Activated CD4-positive, alpha-beta T cell treated with anti-CD3 and anti-CD28 coated beads, Interleukin-2, Interleukin-4, amounts not matched to agents 100 ng/mL and 50 ng/mL, durations not matched to agents 16 hours and 8 hours (primary cell): ENCODE measurements around the gene SLC6A17.

Experiments
- DNase-seq: peaks from one replicate; pipeline ENCODE4 v3.0.0-alpha.2; 2020; ENCODE audit warnings: low spot score

SLC6A17 gene

GRCh38 chr1:110205156-110205555 lies 54.9 kb downstream of the SLC6A17 start:
- DNase-seq: no peak

GRCh38 chr1:110205591-110206155 lies 55.4 kb downstream of the SLC6A17 start:
- no peak for DNase-seq

- no peak for DNase-seq
Measured at GRCh38 chr1:110206261-110206920, 56.1 kb downstream of the SLC6A17 start.

DNA sequence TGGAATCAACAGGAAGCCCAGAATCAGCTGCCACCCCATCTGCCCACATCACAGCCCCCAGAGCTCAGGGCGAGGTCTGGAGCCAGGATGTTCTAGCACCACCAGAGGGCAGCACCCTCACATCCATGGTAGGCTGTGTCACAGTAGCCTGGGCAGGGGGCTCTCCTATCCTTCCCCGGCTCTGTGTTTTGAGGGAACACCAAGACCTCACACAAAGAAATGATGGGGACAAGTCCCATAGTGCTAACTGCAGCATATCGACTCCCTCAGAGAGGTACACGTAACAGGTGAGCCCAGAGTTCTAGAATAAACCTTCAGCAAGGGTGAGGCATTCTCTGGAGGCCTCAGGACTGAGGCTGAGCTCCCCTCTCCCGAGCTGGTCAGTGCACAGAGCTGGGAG lies 57.5 kb downstream of the SLC6A17 start:
- DNase-seq: peak; percentile 75

DNA sequence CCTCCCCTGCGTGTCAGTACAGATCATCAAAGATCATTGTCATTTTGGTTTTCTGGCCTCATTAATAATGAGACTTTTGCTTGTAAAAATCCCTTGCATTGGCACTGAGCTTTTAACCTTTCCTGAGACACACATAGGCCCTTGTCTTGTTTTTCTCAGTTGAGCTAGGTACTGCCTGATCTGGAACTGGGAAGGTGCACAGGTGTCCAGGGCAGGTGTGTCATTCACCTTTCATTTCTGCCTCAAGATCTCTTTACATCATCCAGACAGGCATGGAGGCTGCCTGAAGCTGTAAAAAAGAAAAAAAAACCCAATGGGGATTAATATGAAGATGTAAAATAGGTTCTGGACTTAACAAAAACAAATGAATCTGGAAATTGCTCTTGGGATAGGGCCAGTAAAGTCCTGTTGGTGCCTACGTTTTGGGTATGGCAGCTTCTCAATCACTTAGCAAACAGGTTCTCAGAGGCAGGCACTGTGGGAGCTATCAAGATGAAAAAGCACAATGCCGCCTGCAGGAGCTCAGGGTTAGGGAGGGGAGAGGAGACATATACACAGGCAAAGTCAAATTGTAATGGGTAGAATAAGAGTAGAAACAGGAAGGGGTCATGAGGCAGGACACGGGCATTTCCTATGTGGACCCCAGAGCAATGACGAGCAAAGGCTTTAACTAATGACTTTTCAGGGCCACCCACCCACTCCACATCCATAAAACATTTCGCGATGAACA lies 58.8 kb downstream of the SLC6A17 start:
- DNase-seq: no peak

DNA sequence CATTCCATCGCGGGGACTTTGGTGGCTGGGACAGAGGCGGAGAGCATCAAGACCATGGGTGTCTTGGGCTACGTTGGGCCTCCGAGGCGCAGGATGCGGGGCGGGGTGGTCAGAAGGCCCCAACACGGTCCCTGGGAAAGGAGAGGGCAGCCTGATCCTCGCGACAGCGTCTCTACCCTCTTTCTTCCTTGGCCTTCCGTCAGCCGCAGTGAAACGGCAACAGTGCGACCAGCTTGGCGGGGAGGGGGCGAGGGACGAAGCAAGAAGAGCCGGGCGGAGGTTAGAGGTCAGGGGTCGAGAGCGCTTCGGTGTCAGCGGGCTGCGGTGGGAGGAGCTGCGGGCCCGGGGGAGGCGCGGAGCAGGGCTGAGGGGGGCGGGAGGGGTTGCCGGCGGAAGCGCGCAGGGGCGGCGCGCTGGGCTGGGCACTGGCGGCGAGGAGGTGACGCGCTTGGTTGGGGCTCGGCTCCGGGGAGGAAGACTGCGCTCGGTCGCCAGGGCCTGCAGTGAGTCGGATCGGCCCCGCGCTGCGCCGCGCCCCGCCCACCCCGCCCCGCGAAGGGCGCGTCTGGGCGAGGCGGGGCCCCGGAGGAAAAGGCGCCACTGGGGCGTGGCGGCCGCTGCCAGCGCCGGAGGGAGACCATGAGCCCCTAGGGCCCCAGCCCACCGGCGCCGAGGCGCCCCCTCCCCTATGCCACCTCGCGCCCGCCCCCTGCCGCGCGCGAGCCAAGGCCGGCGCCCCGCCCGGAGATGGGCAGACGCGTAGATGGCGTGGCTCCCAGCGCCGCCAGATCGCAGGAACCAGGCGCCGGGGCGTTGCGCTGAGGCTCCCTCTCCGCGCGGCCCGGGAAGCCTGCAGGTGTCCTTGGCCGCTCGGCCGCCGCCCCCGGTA lies 59.7 kb downstream of the SLC6A17 start, which contains the start of gene KCNC4:
KCNC4 (plus strand) TSS at position 600 of the 889 bp plus-strand sequence. CDS start 1,186 bp downstream, outside the sequence.
- peak; percentile 93 for DNase-seq

DNA sequence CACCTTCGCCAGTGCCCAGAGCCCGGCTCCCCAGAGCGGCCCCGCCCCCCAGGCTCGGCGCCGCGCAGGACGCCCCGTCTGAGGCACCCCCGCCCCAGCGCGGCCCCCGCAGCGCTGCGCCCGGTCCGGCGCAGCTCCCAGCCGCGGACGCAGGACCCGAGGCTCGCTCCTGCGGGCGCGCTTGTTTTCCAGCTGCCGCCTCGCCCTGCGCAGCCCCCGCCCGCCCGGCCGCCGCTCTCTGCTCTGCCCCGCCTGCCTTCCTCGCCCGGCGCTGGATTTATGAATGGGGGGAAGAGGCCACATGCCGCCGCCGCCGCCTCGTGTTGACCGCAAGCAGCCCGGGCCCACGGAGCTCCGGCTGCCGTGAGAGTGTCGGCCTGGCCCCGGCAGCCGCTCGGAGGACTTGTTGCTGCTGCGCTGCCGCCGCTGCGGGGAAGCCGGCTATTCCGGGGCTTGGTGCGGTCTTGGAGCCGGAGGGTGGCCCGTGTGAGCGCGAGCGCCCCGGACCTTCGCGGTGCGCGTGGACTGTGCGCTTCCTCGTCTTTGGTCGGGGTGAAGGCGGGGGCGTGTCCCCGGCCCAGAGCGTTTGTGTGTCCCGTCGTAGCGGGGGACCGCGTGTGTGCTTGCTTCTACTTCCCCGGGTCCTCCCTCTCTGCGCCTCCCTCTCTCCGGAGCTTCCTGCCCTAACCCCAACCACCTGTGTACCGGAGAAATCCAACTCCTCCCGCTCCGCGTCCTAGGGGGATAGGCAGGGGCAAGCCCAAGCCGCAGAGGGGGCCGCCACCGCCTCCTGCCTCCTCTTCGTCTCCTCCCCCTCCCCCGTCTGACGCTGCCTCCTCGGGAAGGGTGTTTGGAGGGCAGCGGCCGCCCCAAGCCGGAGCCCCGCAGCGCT lies 60.6 kb downstream of the SLC6A17 start:
- peak; percentile 56 for DNase-seq

GRCh38 chr1:110211496-110212168 lies 61.3 kb downstream of the SLC6A17 start:
- DNase-seq: no peak

- no peak for DNase-seq
Measured at GRCh38 chr1:110212169-110213142, 62.2 kb downstream of the SLC6A17 start.

DNA sequence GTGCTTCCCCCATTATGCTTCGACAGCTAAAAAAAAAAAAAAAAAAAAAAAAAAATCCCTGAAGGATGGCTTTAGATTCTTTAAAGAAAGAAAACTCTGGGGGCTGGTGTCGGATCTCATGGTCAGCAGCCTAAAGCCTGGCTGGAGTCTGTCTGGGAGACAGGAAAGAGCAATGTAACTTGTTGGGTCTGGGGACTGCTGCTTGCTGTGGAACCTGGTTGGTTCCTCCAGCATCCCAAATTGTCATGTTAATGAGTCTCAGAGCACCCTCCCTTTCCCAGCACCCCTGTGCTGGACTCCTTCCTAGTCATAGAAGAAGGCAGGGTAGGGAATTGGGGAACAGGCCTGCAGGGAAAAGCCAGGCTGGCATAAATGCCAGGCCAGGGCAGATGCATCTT lies 62.8 kb downstream of the SLC6A17 start:
- no peak for DNase-seq

- peak; percentile 50 for DNase-seq
Measured at GRCh38 chr1:110214454-110215404, 64.4 kb downstream of the SLC6A17 start.

- DNase-seq: no peak
Measured at GRCh38 chr1:110215621-110216515, 65.6 kb downstream of the SLC6A17 start.

DNA sequence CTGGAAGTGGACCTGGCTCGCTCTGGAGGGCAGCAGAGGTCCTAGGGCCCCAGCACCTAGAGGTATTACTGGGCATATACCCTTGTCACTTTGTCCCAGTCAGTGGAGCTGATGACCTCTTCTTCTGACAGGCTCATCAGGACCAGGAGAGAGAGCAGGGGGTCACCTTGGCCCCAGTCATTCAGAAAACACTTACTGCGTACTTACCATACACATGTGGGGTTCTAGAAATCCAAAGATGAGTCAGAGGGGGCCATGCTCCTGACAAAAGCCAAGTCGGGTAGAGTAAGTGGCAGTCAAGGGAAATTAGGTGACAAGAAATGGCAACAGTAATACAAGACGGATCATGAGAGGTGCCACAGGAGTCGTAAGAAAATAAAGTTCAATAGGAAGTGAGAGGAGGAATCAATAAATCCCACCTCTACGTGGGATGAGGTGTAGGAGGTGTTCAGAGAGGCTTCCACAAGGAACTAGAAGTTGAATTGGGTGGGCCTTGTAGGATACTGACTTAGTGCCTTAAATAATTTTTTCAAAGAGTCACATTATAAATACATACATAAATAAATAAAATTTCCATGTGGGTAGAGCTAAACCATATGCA lies 66.7 kb downstream of the SLC6A17 start:
- peak; percentile 72 for DNase-seq

DNA sequence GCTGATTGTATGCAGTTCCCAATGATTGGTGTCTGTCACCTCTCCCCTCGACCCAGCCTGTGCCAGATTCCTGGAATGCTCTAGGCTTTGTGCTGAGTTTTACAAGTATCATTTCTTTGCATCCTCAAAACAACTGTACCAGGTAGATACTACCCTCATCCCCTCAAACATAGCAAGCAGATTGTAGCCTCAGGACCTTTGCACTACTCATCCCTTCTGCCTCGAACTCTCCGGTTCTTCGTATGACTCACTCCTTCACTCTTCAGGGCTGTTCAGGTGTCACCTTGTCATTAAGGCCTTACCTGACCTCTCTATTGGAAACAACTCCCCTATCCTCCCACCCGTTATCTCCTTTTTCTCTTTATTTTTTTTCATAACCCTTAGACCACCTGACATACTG lies 67.8 kb downstream of the SLC6A17 start:
- DNase-seq: no peak

- DNase-seq: no peak
Measured at GRCh38 chr1:110218739-110219138, 68.4 kb downstream of the SLC6A17 start.

- no peak for DNase-seq
Measured at GRCh38 chr1:110220324-110220723, 70.0 kb downstream of the SLC6A17 start.

DNA sequence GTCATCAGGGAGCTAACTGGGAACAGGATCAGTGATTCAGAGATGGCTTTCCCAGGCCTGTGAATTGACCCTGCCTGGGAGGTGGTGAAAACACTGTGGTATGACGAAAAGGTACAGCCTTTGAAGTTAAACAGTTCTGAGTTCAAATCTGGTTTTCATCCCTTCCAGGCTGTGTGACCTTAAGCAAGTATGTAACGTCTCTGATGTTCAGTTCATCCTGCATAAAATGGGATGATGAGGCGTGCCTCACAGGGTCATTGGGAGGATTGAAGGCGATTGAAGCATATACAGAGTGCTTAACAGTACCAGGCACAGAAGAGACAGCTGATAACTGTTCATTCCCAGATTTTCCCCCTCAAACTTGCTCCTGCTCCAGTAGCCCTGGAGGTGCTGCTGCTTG lies 70.8 kb downstream of the SLC6A17 start:
- DNase-seq: no peak
